NCI-H2171 treated with DMSO at 0.1 percent for 48 hours (cell line): ENCODE measurements around the gene CCNJL.

Experiments used
- DNase-seq: peaks from one replicate; lab custom pipeline; 2025; lab: John Stamatoyannopoulos, UW

CCNJL gene

GRCh38 chr5:160290751-160291150 is 21.6 kb downstream of the CCNJL start:
- no peak for DNase-seq

GRCh38 chr5:160289721-160290120 is 22.6 kb downstream of the CCNJL start:
- DNase-seq: peak; percentile 19

GRCh38 chr5:160289356-160289651 is 23.1 kb downstream of the CCNJL start:
- DNase-seq: no peak

GRCh38 chr5:160287378-160288051 is 24.8 kb downstream of the CCNJL start:
- peak; percentile 79 for DNase-seq

- no peak for DNase-seq
Observed at GRCh38 chr5:160286947-160287346, 25.4 kb downstream of the CCNJL start.

GRCh38 chr5:160285316-160285715 is 27.0 kb downstream of the CCNJL start:
- DNase-seq: no peak

- DNase-seq: no peak
Observed at GRCh38 chr5:160284291-160284873, 28.0 kb downstream of the CCNJL start.

GRCh38 chr5:160281275-160281674 is 31.1 kb downstream of the CCNJL start:
- no peak for DNase-seq

- no peak for DNase-seq
Observed at GRCh38 chr5:160280384-160281095, 31.8 kb downstream of the CCNJL start.

GRCh38 chr5:160278343-160278742 is 34.0 kb downstream of the CCNJL start:
- DNase-seq: peak; percentile 70

GRCh38 chr5:160274483-160274931 is 37.9 kb downstream of the CCNJL start:
- DNase-seq: no peak

GRCh38 chr5:160272889-160273288 is 39.5 kb downstream of the CCNJL start:
- no peak for DNase-seq

- no peak for DNase-seq
Observed at GRCh38 chr5:160272264-160272663, 40.1 kb downstream of the CCNJL start.

GRCh38 chr5:160271836-160272235 is 40.5 kb downstream of the CCNJL start:
- DNase-seq: no peak

GRCh38 chr5:160271396-160271795 is 41.0 kb downstream of the CCNJL start:
- DNase-seq: peak; percentile 10

GRCh38 chr5:160270704-160271103 is 41.7 kb downstream of the CCNJL start:
- no peak for DNase-seq

- no peak for DNase-seq
Observed at GRCh38 chr5:160269017-160269416, 43.3 kb downstream of the CCNJL start.

- DNase-seq: no peak
Observed at GRCh38 chr5:160268121-160268520, 44.2 kb downstream of the CCNJL start.

GRCh38 chr5:160266752-160267345 is 45.5 kb downstream of the CCNJL start:
- no peak for DNase-seq

- DNase-seq: no peak
Observed at GRCh38 chr5:160266044-160266443, 46.3 kb downstream of the CCNJL start.

GRCh38 chr5:160263326-160263855 is 49.0 kb downstream of the CCNJL start:
- DNase-seq: no peak

GRCh38 chr5:160262151-160263074 is 50.0 kb downstream of the CCNJL start:
- peak; percentile 88 for DNase-seq
